Retinal pigment epithelial cell (primary cell): ENCODE measurements around the gene TBX3.
"Not testable (repeated sequence)": the region's sequence is repeated elsewhere in the genome, so short reads cannot be mapped to it uniquely, and the experiment has no call there.

Experiments
- DNase-seq: peaks from one replicate; pipeline ENCODE4 v3.0.0-alpha.2; 2010; ENCODE audit warnings: low read depth
- H3K4me3 ChIP-seq: 2 replicates; pipeline ENCODE4 v1.5.1; 2011; ENCODE audit warnings: mild to moderate bottlenecking, low read length, control low read depth, moderate library complexity
- CTCF ChIP-seq: conservative IDR thresholded peaks from 2 replicates; pipeline ENCODE4 v1.5.1; 2011; ENCODE audit warnings: low read depth, low read length, control low read depth, inconsistent platforms

TBX3 gene

DNA sequence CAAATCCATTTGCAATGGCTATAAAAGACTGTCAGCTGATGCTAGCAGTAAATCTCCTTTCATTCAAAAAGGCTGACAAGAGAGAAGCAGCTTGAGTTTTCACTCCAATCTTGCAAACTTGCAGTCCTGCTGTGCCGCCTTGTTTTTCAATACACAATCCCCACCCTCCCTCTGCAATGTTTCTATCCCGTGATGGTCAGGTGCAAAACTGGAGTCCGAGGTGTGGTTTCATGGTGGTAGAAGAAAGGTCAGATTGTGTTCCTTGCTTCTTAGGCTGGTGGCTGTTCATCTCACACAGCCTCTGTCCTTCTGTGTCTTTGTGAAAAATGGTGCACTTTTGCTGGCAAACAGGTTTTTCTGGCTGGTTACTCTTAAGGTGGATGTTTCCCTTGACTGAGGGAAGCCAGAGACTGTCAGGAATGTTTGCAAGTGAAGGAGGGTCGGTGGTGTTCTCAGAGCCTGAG, 27.7 kb upstream of the TBX3 start:
- H3K4me3 ChIP-seq: no peak overlapping the region
- TF ChIP-seq CTCF: no peak
- no peak for DNase-seq

DNA sequence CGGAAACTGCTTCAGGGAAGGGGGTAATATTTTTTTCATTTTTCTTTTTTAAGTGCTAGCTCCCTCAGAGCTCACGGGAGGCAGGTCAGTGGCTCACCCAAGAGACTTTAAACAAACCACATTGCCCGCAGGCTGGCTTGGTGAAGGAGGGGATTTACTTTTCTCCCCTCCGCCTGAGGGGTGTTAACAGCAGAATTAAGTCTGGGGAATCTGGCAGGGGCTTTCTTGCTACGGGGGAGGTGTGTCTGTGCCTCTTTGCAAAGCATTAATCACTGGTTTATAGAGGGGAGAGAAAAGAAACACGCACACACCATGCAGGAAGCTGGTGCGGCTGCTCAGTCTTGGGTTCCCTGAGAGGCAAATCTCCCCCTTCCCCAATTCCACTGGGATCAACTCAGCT, 26.2 kb upstream of the TBX3 start:
- no peak for TF ChIP-seq CTCF

GRCh38 chr12:114709112-114709511, 25.1 kb upstream of the TBX3 start:
- DNase-seq: no peak
- no peak overlapping the region for H3K4me3 ChIP-seq
- TF ChIP-seq CTCF: no peak

More for the DNA sequence above, 26.2 kb upstream of the TBX3 start:
- H3K4me3 ChIP-seq: no peak overlapping the region
- DNase-seq: no peak

DNA sequence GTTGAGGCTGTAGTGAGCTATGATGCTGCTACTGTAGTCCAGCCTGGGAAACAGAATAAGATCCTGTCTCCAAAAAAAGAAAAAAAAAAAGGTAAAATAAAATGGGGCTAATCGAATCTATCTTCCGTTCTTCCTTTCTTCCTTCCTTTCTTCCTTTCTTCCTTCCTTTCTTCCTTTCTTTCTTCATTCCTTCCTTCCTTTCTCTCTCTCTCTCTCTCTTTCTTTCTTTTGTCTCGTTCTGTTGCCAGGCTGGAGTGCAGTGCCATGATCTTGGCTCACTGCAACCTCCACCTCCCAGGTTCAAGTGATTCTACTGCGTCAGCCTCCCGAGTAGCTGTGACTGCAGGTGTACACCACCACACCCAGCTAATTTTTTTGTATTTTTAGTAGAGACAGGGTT, 24.6 kb upstream of the TBX3 start:
- DNase-seq, H3K4me3 ChIP-seq: not testable (repeated sequence)

- no peak for DNase-seq
- H3K4me3 ChIP-seq: no peak overlapping the region
- no peak for TF ChIP-seq CTCF
Observed at GRCh38 chr12:114704096-114704495, 20.1 kb upstream of the TBX3 start.

- DNase-seq: no peak
- H3K4me3 ChIP-seq: no peak overlapping the region
- no peak for TF ChIP-seq CTCF
Observed at GRCh38 chr12:114703060-114703493, 19.1 kb upstream of the TBX3 start.

GRCh38 chr12:114702462-114702861, 18.5 kb upstream of the TBX3 start:
- DNase-seq: no peak
- no peak overlapping the region for H3K4me3 ChIP-seq
- TF ChIP-seq CTCF: no peak

DNA sequence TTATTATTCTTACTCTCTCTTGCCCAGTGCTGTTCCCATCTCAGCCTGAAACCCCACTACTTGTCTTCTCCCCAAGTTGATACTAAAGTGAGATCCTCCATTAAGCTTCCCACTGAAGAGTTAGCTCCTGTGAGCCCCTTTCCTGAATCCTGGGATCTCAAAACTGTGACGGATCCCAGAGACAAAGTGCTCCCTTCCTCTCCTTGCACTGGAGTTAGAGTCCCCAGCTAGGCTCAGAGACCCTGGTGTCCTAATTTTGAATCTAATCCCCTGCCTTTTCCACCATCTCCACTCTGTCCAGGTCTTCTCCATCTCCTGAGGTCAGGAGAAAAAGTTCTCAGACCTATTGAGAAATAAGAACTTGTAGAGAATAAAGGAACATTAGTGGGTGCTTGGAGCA, 17.6 kb upstream of the TBX3 start:
- H3K4me3 ChIP-seq: no peak overlapping the region
- DNase-seq: no peak
- no peak for TF ChIP-seq CTCF
